Fibroblast of peridontal ligament (primary cell): ENCODE results near the gene NFE2.

Experiments used
- DNase-seq: peaks from one replicate; pipeline ENCODE4 v3.0.0-alpha.2; 2010; ENCODE audit errors: extremely low read depth

Gene NFE2

GRCh38 chr12:54249489-54249888 lies 51.3 kb downstream of the NFE2 start:
- DNase-seq: no peak

DNA sequence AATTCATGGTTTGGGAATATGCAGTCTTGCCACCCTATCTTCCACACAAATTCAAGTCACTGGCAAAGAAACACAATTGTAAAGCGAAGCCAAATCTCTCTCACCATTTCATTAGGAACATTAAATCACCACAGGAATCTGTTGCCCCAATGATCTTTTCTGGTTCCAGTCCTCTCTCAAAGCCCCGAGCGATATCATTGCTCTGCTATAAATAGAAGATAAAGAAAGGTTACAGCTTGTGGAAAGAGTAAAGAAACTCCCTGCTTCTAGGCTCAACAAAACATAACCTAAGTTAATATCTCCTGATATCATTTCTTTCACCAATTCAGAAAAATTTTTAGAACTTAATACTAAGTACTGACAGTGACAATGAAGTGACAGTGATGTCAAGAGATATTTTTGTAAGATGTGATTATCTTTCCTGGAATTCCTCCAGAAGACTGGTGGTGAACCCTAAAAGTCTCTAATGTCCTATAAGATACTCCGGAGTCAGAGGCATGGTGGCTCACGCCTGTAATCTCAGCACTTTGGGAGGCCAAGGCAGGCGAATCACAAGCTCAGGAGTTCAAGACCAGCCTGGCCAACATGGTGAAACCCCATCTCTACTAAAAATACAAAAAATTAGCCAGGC lies 54.7 kb downstream of the NFE2 start:
- no peak for DNase-seq
